ENCODE data around the gene SORBS1.

The SORBS1 gene

DNA sequence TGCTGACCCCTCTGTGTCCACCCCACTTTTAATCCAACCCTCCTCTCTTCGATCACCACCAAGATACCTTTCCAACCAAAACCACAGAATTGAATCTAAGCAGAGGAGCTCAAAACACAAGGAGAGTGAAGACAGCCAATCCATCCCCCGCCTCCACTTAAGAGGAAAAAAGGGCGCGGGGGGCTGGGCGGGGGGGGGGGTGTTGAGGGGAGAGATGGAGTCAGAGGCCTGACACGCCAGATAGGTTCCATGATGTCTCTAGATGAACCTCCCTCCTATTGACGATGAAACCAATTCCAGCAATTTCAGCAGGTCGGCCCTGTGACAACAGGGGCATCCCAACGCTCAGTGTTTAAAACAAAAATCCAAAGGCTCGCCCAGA is 1.3 kb downstream of the SORBS1 start:
- H3K4me3 ChIP-seq (ENCODE audit: low read depth, low read length) = no peak overlapping the region
- no peaks in the 10 kb centered on the region for H3K9me3 ChIP-seq (ENCODE audit: control insufficient read depth, insufficient read depth, low read depth, low read length)
- ChIA-PET CTCF (interaction anchor here (1.3 to 2.3 kb wide), 2 partner anchors 114 to 185 kb away, joined by 3 to 12 read pairs; no protein-coding TSS in a partner anchor), POLR2A (interaction anchor here (0.6 to 0.7 kb wide), 2 partner anchors 44 to 200 kb away, joined by 4 to 6 read pairs; no protein-coding TSS in a partner anchor)
- H3K4me1 ChIP-seq (ENCODE audit: control insufficient read depth, insufficient read depth, low read length) = peaks cover 4% of the 10 kb centered on the region; the same call in 1 of the 2 replicates
- no peak overlapping the region for H3K27ac ChIP-seq (ENCODE audit: extremely low read depth, low read depth, low read length)
- no peaks in the 10 kb centered on the region for H3K36me3 ChIP-seq (ENCODE audit: control insufficient read depth in 2 of 2, insufficient read depth in 1 of 2, low read length in 2 of 2)
- TF ChIP-seq GLIS2 (tag by site-specific recombination; IDR thresholded peaks at IDR 0.05) (0 out of 2 replicates have a peak, but pooled peaks have one; percentile 1), EGR2 (tag by site-specific recombination; IDR thresholded peaks at IDR 0.05; ENCODE audit: low read depth) (0 out of 2 replicates have a peak, but pooled peaks have one; percentile 1), KLF9 (tag by site-specific recombination; IDR thresholded peaks at IDR 0.05; ENCODE audit: low read depth) (0 out of 2 replicates have a peak, but pooled peaks have one; percentile 0), ZNF555 (tag by site-specific recombination; conservative IDR thresholded peaks at IDR 0.05) (no peak)

DNA sequence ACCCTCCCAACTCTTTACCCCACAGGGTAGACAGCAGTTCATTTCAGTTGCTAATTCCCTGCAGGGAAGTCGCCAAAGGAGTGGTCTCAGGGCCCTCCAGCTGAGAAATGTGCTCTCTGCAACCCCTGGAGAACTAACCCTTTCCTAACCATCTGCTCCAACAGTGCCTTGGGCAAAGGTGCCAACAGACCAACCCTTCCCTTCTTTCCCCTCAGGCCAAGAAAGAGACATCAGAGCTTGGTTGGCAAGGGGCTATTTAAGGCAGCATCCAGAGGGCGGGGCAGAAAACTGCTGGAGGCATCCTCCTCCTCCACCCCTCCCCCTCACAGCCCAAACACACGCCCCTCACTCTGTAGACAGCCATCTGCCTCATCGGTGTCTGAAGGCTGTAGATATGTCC is 1.7 kb downstream of the SORBS1 start:
- no peak overlapping the region for H3K4me3 ChIP-seq (ENCODE audit: low read depth, low read length)
- no peaks in the 10 kb centered on the region for H3K9me3 ChIP-seq (ENCODE audit: control insufficient read depth, insufficient read depth, low read depth, low read length)
- CTCF ChIA-PET = interaction anchor here (0.8 to 2.3 kb wide), 4 partner anchors 9 to 185 kb away, joined by 3 to 12 read pairs (median 3); no protein-coding TSS in a partner anchor
- TF ChIP-seq KLF9 (tag by site-specific recombination; IDR thresholded peaks at IDR 0.05; ENCODE audit: low read depth) (peak; percentile 50; the same call in 1 of the 2 replicates), PBX3 (CRISPR knock-in tag; IDR thresholded peaks at IDR 0.05) (no peak), ZNF777 (tag by site-specific recombination; IDR thresholded peaks at IDR 0.05; ENCODE audit: borderline replicate concordance) (no peak), ZNF600 (tag by site-specific recombination; IDR thresholded peaks at IDR 0.05) (no peak), ZNF335 (tag by site-specific recombination; conservative IDR thresholded peaks at IDR 0.05) (no peak), KLF1 (tag by site-specific recombination; IDR thresholded peaks at IDR 0.05) (peak; percentile 66), ZNF114 (tag by site-specific recombination; IDR thresholded peaks at IDR 0.05) (no peak), ZFHX2 (tag by site-specific recombination; conservative IDR thresholded peaks at IDR 0.05) (peak; percentile 48), ZNF274 (IDR thresholded peaks at IDR 0.05; ENCODE audit: low read length) (no peak), ZNF274 (tag by site-specific recombination; IDR thresholded peaks at IDR 0.05; ENCODE audit: borderline replicate concordance) (no peak), ZEB2 (tag by site-specific recombination; IDR thresholded peaks at IDR 0.05) (no peak), ZNF561 (tag by site-specific recombination; IDR thresholded peaks at IDR 0.05; ENCODE audit: borderline replicate concordance) (no peak), GLIS1 (tag by site-specific recombination; IDR thresholded peaks at IDR 0.05) (0 out of 2 replicates have a peak, but pooled peaks have one; percentile 20), ZNF221 (tag by site-specific recombination; IDR thresholded peaks at IDR 0.05; ENCODE audit: borderline replicate concordance) (no peak), ZNF549 (tag by site-specific recombination; IDR thresholded peaks at IDR 0.05) (no peak), ZNF341 (tag by site-specific recombination; IDR thresholded peaks at IDR 0.05; ENCODE audit: low read depth) (no peak; the same call in 1 of the 2 replicates), ZNF555 (tag by site-specific recombination; conservative IDR thresholded peaks at IDR 0.05) (no peak), ATF2 (tag by site-specific recombination; IDR thresholded peaks at IDR 0.05; ENCODE audit: low read depth) (no peak), GLIS2 (tag by site-specific recombination; IDR thresholded peaks at IDR 0.05) (0 out of 2 replicates have a peak, but pooled peaks have one; percentile 24), ZNF391 (tag by site-specific recombination; IDR thresholded peaks at IDR 0.05; ENCODE audit: borderline replicate concordance, low read depth) (no peak), ZIC2 (tag by site-specific recombination; IDR thresholded peaks at IDR 0.05) (peak; percentile 50), ZNF768 (tag by site-specific recombination; IDR thresholded peaks at IDR 0.05) (no peak), KLF16 (tag by site-specific recombination; IDR thresholded peaks at IDR 0.05) (no peak), OVOL3 (tag by site-specific recombination; IDR thresholded peaks at IDR 0.05) (no peak), ZNF521 (tag by site-specific recombination; IDR thresholded peaks at IDR 0.05) (no peak)
- TF ChIP-seq, protein P1, sequence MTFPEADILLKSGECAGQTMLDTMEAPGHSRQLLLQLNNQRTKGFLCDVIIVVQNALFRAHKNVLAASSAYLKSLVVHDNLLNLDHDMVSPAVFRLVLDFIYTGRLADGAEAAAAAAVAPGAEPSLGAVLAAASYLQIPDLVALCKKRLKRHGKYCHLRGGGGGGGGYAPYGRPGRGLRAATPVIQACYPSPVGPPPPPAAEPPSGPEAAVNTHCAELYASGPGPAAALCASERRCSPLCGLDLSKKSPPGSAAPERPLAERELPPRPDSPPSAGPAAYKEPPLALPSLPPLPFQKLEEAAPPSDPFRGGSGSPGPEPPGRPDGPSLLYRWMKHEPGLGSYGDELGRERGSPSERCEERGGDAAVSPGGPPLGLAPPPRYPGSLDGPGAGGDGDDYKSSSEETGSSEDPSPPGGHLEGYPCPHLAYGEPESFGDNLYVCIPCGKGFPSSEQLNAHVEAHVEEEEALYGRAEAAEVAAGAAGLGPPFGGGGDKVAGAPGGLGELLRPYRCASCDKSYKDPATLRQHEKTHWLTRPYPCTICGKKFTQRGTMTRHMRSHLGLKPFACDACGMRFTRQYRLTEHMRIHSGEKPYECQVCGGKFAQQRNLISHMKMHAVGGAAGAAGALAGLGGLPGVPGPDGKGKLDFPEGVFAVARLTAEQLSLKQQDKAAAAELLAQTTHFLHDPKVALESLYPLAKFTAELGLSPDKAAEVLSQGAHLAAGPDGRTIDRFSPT (tag by site-specific recombination; IDR thresholded peaks at IDR 0.05) = no peak
- TF ChIP-seq, protein P2, sequence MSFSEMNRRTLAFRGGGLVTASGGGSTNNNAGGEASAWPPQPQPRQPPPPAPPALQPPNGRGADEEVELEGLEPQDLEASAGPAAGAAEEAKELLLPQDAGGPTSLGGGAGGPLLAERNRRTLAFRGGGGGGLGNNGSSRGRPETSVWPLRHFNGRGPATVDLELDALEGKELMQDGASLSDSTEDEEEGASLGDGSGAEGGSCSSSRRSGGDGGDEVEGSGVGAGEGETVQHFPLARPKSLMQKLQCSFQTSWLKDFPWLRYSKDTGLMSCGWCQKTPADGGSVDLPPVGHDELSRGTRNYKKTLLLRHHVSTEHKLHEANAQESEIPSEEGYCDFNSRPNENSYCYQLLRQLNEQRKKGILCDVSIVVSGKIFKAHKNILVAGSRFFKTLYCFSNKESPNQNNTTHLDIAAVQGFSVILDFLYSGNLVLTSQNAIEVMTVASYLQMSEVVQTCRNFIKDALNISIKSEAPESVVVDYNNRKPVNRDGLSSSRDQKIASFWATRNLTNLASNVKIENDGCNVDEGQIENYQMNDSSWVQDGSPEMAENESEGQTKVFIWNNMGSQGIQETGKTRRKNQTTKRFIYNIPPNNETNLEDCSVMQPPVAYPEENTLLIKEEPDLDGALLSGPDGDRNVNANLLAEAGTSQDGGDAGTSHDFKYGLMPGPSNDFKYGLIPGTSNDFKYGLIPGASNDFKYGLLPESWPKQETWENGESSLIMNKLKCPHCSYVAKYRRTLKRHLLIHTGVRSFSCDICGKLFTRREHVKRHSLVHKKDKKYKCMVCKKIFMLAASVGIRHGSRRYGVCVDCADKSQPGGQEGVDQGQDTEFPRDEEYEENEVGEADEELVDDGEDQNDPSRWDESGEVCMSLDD (tag by site-specific recombination; IDR thresholded peaks at IDR 0.05) = no peak

More for the DNA sequence above, 1.7 kb downstream of the SORBS1 start:
- Histone ChIP-seq H3K27ac (ENCODE audit: extremely low read depth, low read depth, low read length) (no peak overlapping the region), H3K4me1 (ENCODE audit: control insufficient read depth, insufficient read depth, low read length) (peaks cover 4% of the 10 kb centered on the region; the same call in 1 of the 2 replicates), H3K36me3 (ENCODE audit: control insufficient read depth in 2 of 2, insufficient read depth in 1 of 2, low read length in 2 of 2) (no peaks in the 10 kb centered on the region)
- POLR2A ChIA-PET = interaction anchor here (0.6 to 0.7 kb wide), 2 partner anchors 44 to 199 kb away, joined by 4 to 6 read pairs; no protein-coding TSS in a partner anchor

Data from HEK293 (cell line).